ENCODE measurements around the gene HSPA12A.

Gene HSPA12A

DNA sequence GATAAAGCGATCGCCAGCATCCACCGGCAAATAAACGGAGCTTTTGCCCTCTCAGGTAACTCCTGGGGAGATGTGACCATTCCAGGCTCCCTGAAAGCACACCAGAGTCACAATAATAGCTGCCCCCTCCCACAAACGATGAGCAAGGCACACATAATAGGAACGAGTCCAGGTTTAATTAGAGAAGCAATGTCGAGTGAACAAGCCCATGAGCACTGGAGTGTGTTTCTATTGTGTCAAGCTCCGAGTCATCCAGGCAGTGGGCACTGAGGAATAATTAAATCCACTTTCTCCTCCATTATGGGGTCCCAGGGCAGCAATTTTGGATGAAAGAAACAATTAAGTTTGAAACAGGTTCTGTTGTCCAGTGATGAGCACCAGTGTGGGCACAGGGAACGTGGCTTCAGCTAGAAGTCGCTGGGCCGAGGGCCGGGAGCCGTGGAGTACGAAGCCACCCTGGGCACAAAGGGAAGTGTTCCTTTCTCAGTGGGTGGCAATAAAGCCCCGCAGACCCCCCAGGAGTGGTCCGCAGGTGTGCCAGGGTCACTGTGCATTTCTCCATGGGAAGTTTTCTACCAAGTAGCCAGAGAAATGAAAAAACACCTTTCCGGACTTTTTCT, 109.7 kb downstream of the HSPA12A start:
- H3K4me1 Mint-ChIP-seq: no peaks in the 10 kb centered on the region

GRCh38 chr10:116631871-116632295, 110.5 kb downstream of the HSPA12A start:
- Mint-ChIP-seq H3K9me3 (no peaks in the 10 kb centered on the region), H3K4me3 (no peak overlapping the region), H3K27me3 (ENCODE audit: low read depth) (peaks cover 28% of the 10 kb centered on the region), H3K27ac (no peak overlapping the region), H3K36me3 (ENCODE audit: low read depth) (no peaks in the 10 kb centered on the region), H3K4me1 (no peaks in the 10 kb centered on the region)
- no peak for TF ChIP-seq CTCF (IDR thresholded peaks at IDR 0.05; ENCODE audit: unreplicated experiment in 3 of 3)

More for the DNA sequence above, 109.7 kb downstream of the HSPA12A start:
- no peaks in the 10 kb centered on the region for H3K9me3 Mint-ChIP-seq
- H3K27me3 Mint-ChIP-seq (ENCODE audit: low read depth): peaks cover 24% of the 10 kb centered on the region
- no peak overlapping the region for H3K27ac Mint-ChIP-seq
- TF ChIP-seq CTCF (IDR thresholded peaks at IDR 0.05; ENCODE audit: unreplicated experiment in 3 of 3): no peak
- H3K4me3 Mint-ChIP-seq: no peak overlapping the region
- no peaks in the 10 kb centered on the region for H3K36me3 Mint-ChIP-seq (ENCODE audit: low read depth)

- no peaks in the 10 kb centered on the region for H3K9me3 Mint-ChIP-seq
These were observed 112.3 kb downstream of the HSPA12A start for GRCh38 chr10:116630020-116630419.

DNA sequence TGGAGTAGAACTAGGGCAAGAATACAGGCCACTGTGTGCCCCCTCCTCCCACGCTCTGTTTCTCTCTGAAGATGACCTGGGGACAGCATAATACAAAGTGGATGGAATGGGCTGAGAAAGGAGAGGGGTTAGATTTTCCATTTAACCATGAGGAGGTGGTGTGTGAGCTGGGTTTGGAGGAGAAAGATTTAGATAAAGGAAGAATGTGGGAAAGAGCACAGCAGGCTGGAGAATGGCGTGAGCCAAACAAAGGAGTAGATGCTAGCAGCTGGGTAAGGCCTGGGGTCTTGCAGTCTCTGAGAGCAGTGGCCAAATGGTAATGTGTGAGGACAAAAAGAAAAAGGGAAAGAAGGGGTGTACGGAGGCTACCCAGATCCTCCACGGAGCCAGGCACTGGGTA, 113.0 kb downstream of the HSPA12A start:
- no peak for TF ChIP-seq CTCF (IDR thresholded peaks at IDR 0.05; ENCODE audit: unreplicated experiment in 3 of 3)
- H3K36me3 Mint-ChIP-seq (ENCODE audit: low read depth): no peaks in the 10 kb centered on the region
- H3K4me1 Mint-ChIP-seq: no peaks in the 10 kb centered on the region
- no peak overlapping the region for H3K4me3 Mint-ChIP-seq
- no peak overlapping the region for H3K27ac Mint-ChIP-seq
- H3K9me3 Mint-ChIP-seq: no peaks in the 10 kb centered on the region
- H3K27me3 Mint-ChIP-seq (ENCODE audit: low read depth): peaks cover 49% of the 10 kb centered on the region

More at GRCh38 chr10:116630020-116630419, 112.3 kb downstream of the HSPA12A start:
- H3K27ac Mint-ChIP-seq: no peak overlapping the region
- peaks cover 43% of the 10 kb centered on the region for H3K27me3 Mint-ChIP-seq (ENCODE audit: low read depth)
- TF ChIP-seq CTCF (IDR thresholded peaks at IDR 0.05; ENCODE audit: unreplicated experiment in 3 of 3): no peak
- no peak overlapping the region for H3K4me3 Mint-ChIP-seq
- H3K36me3 Mint-ChIP-seq (ENCODE audit: low read depth): no peaks in the 10 kb centered on the region
- no peaks in the 10 kb centered on the region for H3K4me1 Mint-ChIP-seq

DNA sequence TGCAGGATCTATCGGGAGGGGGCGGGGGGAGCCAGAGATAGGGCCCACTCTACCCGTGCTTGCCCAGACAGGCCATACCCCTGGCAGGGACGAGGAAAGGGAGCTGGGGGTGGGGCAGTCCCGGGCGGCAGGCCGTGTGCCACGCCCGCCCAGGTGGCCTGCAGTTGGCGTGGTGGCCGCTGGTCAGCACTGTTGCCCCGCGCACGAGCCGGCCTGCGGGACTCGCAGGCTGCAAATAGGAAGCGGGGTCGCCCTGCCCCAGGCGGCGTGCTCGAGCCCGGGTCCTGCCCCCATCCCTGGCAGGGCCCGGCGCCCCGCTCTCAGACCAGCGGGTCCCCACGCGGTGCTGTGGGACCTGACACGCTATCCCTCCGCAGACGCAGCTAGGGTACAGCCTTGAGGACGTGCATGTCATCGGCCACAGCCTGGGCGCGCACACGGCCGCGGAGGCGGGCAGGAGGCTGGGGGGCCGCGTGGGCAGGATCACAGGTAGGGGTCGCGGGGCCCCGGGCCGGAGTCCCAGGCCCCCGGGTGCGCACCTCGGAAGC, 114.9 kb downstream of the HSPA12A start:
- no peak overlapping the region for H3K27ac Mint-ChIP-seq
- no peaks in the 10 kb centered on the region for H3K36me3 Mint-ChIP-seq (ENCODE audit: low read depth)
- peak overlapping the region in 1 of 3 experiments; percentile 31 for H3K4me3 Mint-ChIP-seq
- no peaks in the 10 kb centered on the region for H3K4me1 Mint-ChIP-seq
- TF ChIP-seq CTCF (IDR thresholded peaks at IDR 0.05; ENCODE audit: unreplicated experiment in 3 of 3): peak; percentile 70 to 78 (median 73)
- H3K9me3 Mint-ChIP-seq: no peaks in the 10 kb centered on the region
- H3K27me3 Mint-ChIP-seq (ENCODE audit: low read depth): peaks cover 49% of the 10 kb centered on the region

GRCh38 chr10:116626815-116627214, 115.6 kb downstream of the HSPA12A start:
- H3K27ac Mint-ChIP-seq: no peak overlapping the region
- no peak for TF ChIP-seq CTCF (IDR thresholded peaks at IDR 0.05; ENCODE audit: unreplicated experiment in 3 of 3)
- no peaks in the 10 kb centered on the region for H3K9me3 Mint-ChIP-seq
- peaks cover 49% of the 10 kb centered on the region for H3K27me3 Mint-ChIP-seq (ENCODE audit: low read depth)
- no peaks in the 10 kb centered on the region for H3K4me1 Mint-ChIP-seq
- H3K36me3 Mint-ChIP-seq (ENCODE audit: low read depth): no peaks in the 10 kb centered on the region
- peak overlapping the region in 1 of 3 experiments; percentile 56 for H3K4me3 Mint-ChIP-seq

Data from nephron (organoid).